ENCODE data around the gene KRT13. TPM values are rescaled to one million over a fixed set of nuclear protein-coding genes. Genes with fewer than 3 reads are reported as not detected.
A peak's percentile ranks its signal among the peaks of the same experiment; 100 is the strongest.

Gene KRT13
- total RNA-seq, 1 donor from 2014 or later, result 112 TPM

DNA sequence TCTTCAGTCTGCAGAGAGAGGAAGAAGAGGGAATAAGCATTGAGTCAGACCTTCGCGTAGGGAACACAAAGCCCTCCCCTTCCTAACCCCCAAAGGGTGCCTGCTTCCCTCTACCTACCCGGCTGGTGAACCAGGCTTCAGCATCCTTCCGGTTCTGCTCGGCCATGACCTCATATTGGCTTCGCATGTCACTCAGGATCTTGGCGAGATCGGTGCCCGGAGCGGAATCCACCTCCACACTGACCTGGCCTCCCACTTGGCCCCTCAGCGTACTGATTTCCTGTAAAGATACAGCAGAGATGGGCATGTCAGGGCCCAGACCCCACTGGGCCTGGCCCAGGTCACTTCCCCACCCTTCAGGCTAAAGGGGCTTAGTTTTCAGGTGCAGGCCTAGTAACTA lies 18.8 kb upstream of the KRT13 start:
- TF ChIP-seq, protein P1, sequence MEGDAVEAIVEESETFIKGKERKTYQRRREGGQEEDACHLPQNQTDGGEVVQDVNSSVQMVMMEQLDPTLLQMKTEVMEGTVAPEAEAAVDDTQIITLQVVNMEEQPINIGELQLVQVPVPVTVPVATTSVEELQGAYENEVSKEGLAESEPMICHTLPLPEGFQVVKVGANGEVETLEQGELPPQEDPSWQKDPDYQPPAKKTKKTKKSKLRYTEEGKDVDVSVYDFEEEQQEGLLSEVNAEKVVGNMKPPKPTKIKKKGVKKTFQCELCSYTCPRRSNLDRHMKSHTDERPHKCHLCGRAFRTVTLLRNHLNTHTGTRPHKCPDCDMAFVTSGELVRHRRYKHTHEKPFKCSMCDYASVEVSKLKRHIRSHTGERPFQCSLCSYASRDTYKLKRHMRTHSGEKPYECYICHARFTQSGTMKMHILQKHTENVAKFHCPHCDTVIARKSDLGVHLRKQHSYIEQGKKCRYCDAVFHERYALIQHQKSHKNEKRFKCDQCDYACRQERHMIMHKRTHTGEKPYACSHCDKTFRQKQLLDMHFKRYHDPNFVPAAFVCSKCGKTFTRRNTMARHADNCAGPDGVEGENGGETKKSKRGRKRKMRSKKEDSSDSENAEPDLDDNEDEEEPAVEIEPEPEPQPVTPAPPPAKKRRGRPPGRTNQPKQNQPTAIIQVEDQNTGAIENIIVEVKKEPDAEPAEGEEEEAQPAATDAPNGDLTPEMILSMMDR (IDR thresholded peaks at IDR 0.05; ENCODE audit: insufficient read depth, low read length, severe bottlenecking), result no peak
- Histone ChIP-seq H3K36me3 (ENCODE audit: control insufficient read depth, insufficient read depth, low read length) (peaks cover 17% of the 10 kb centered on the region), H3K27me3 (ENCODE audit: control insufficient read depth, insufficient read depth, low read length) (no peaks in the 10 kb centered on the region), H3K4me3 (ENCODE audit: low read depth, low read length) (peak overlapping the region; percentile 10)
- FAIRE-seq (no peak), DNase-seq (ENCODE audit: low read depth) (peak; percentile 46)

DNA sequence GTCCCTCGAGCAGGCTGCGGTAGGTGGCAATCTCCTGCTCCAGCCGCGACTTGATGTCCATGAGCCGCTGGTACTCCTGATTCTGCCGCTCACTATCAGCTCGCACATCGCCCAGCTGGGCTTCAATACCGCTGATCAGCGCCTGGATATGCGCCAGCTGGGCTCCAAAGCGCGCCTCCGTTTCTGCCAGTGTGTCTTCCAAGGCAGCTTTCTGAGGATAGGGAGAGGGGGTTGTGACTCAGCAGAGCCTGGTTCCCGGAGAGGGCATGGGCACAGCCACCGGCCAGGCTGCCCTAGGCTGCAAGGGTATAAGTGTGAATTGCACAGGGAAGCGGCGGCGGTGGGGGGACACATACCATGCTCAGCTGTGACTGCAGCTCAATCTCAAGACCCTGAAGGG lies 18.4 kb upstream of the KRT13 start:
- peak overlapping the region; percentile 10 for H3K4me3 ChIP-seq (ENCODE audit: low read depth, low read length)

GRCh38 chr17:41523225-41523593 lies 17.8 kb upstream of the KRT13 start:
- Histone ChIP-seq H3K27me3 (ENCODE audit: control insufficient read depth, insufficient read depth, low read length) (no peaks in the 10 kb centered on the region), H3K36me3 (ENCODE audit: control insufficient read depth, insufficient read depth, low read length) (peaks cover 17% of the 10 kb centered on the region), H3K4me3 (ENCODE audit: low read depth, low read length) (no peak overlapping the region)
- DNase-seq (ENCODE audit: low read depth) (no peak), FAIRE-seq (no peak)
- TF ChIP-seq, protein P1 (IDR thresholded peaks at IDR 0.05; ENCODE audit: insufficient read depth, low read length, severe bottlenecking), result no peak

More for the DNA sequence above, 18.4 kb upstream of the KRT13 start:
- TF ChIP-seq, protein P1 (IDR thresholded peaks at IDR 0.05; ENCODE audit: insufficient read depth, low read length, severe bottlenecking), result no peak
- DNase-seq (ENCODE audit: low read depth) (peak; percentile 63), FAIRE-seq (no peak)
- peaks cover 17% of the 10 kb centered on the region for H3K36me3 ChIP-seq (ENCODE audit: control insufficient read depth, insufficient read depth, low read length)
- no peaks in the 10 kb centered on the region for H3K27me3 ChIP-seq (ENCODE audit: control insufficient read depth, insufficient read depth, low read length)

- TF ChIP-seq, protein P1 (IDR thresholded peaks at IDR 0.05; ENCODE audit: insufficient read depth, low read length, severe bottlenecking), result no peak
- DNase-seq (ENCODE audit: low read depth) (peak; percentile 90), FAIRE-seq (no peak)
- Histone ChIP-seq H3K27me3 (ENCODE audit: control insufficient read depth, insufficient read depth, low read length) (no peaks in the 10 kb centered on the region), H3K4me3 (ENCODE audit: low read depth, low read length) (no peak overlapping the region), H3K36me3 (ENCODE audit: control insufficient read depth, insufficient read depth, low read length) (peaks cover 16% of the 10 kb centered on the region)
These were observed 17.2 kb upstream of the KRT13 start for GRCh38 chr17:41522301-41523224.

DNA sequence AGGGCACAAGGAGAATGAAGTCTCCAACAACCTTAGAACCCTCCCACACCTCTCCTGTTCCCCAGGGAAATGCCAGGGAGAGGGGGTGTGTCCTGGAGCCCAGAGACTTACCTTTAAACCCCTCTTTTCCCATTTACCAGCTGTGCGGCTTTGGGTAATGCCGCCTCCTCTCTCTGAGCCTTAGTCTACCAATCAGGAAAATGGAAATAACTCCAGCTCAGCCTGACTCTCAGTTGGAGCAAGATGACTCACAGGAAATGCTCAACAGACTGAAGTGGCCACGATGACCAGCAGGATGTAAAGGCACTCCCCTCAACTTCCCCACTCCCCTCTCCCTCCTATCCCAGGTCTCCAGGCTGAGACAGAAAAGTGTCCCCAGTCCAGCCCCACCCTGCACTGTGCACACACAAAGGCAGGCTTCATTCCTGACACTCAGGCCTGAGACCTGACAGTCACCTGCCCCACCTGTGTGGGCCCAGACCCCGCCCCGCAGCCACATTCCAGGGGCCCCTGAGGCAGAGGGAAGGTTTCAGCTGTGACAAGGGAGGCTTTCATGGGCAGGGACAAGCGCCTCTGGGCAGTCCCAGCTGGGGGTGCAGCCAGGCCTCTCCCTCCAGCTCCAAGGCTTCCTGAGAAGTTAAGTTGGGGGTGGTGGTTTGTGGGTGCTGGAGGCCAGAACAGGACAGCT lies 16.3 kb upstream of the KRT13 start:
- no peaks in the 10 kb centered on the region for H3K27me3 ChIP-seq (ENCODE audit: control insufficient read depth, insufficient read depth, low read length)
- H3K36me3 ChIP-seq (ENCODE audit: control insufficient read depth, insufficient read depth, low read length), result peaks cover 13% of the 10 kb centered on the region
- FAIRE-seq (peak; percentile 98), DNase-seq (ENCODE audit: low read depth) (peak; percentile 96)
- H3K4me3 ChIP-seq (ENCODE audit: low read depth, low read length), result no peak overlapping the region
- TF ChIP-seq, protein P1 (IDR thresholded peaks at IDR 0.05; ENCODE audit: insufficient read depth, low read length, severe bottlenecking), result no peak
